NCI-H446 (cell line): ENCODE data around the gene OR2V2.
"Not testable (repeated sequence)": the region's sequence is repeated elsewhere in the genome, so short reads cannot be mapped to it uniquely, and the experiment has no call there.

Experiments used
- DNase-seq, 2 experiments: peaks; one replicate each; lab custom pipeline; 2025; lab: John Stamatoyannopoulos, UW

The OR2V2 gene

DNA sequence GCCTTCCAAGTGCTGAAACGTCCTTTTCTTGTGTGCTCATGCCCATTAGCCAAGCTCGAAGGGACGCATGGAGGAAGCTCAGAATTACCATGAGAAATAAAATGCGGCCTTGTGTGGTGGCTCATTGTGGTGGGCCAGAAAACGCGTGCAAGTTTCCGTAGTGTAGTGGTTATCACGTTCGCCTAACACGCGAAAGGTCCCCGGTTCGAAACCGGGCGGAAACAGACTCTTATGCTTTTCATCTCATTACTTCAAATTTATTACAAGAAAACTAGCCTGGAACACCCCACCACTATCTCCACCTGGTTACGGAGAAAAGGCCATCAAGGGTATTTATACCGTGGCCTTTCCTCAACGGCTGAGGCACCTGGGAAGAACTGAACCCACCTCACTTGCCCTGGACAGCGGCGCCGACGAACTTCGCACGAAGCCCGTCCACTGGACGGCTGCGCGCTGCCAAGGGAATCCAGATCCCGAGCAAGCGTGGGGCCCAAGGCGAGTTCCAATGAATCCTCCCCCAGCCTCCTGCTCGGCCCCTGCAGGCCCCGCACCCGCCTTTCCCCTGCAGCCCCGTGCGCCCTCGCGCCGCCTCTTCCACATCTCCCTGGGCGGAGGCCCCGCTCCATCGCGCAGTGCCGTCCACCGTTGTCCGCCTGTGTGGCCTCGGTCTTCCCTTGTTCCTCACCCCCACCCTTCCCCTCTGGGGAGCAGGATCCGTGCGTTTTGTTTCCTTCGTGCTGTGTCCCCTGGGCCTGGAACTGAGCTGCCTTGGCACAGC lies 22.3 kb downstream of the OR2V2 start:
- peak; percentile 22 to 70 for DNase-seq

DNA sequence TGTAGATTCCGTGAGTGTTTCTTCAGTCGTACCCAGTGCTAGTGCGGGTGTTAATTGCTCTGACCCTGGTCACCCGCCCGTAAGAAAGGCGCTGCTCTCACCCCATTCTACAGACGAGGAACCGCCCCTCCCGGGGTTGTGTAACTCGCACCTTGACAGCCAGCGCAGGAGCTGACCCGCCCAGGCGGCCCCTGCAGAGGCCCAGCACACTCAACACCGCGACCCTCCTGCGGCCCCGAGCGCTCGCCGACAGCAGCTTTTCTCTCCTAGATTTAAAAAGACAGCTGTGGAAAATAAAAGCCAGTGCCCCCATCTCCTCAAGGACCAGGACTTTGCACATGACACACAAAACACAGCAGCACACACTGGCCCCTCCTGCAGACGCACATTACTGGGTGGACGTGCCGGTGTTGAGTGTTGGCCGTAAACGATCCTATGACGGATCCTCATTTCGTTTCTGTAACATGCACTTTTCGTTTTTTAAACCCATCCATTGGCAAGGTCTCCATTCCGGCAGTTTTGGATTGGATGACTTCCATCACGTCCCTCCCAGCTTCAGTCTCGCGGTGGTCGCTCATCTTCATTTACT lies 22.9 kb downstream of the OR2V2 start:
- DNase-seq, result no peak

DNA sequence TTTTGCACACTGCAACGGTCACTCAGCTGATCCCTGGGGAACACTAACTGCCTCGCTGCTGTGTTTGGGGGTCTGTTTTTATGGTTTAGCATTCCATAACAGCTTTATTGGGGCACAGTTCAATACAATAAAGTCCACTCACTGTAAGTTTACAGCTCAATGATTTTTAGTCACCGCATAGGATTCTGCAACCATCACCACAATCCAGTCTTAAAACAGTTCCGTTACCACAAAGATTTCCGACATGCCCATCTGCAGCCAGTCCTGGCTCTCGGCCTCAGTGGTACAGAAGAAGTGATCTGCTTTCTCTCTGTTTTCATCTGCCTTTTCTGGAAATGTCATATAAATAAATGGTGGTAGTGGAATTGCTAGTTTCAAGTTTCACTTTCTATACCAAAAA lies 23.6 kb downstream of the OR2V2 start:
- DNase-seq, result no peak

DNA sequence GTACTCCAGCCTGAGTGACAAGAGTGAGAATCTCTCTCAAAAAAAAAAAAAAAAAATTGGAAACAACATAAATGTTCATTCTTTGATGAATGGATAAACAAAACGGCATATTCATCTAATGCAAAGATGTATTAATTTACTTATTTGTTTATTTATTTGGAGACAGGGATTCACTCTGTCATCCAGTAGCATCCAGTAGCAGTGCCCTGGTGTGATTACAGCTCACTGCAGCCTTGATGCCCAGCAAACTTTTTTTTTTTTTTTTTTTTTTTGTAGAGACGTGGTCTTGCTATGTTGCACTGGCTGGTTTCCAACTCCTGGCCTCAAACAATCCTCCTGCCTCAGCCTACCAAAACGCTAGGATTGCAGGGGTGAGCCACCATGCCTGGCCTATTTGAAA lies 24.4 kb downstream of the OR2V2 start:
- peak in 1 of 2 experiments; percentile 30 for DNase-seq

DNA sequence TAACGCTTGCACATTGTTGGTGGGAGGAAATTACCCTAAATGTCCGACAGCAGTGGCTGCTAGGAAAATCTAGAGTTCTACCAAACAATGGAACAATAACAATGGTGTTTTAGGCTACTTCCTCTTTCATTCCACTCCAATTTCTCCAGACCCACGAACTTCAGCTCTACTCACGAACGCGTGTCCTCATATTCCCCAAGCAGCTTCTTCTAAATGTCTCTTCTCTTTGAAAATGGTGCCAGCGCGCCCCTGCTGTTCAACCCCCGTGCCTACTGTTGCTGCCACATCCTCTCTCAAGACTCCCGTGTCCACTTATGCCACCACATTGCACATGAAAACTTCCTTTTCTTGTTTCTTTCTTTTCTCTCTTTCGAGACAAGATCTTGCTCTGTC lies 25.6 kb downstream of the OR2V2 start:
- no peak for DNase-seq

DNA sequence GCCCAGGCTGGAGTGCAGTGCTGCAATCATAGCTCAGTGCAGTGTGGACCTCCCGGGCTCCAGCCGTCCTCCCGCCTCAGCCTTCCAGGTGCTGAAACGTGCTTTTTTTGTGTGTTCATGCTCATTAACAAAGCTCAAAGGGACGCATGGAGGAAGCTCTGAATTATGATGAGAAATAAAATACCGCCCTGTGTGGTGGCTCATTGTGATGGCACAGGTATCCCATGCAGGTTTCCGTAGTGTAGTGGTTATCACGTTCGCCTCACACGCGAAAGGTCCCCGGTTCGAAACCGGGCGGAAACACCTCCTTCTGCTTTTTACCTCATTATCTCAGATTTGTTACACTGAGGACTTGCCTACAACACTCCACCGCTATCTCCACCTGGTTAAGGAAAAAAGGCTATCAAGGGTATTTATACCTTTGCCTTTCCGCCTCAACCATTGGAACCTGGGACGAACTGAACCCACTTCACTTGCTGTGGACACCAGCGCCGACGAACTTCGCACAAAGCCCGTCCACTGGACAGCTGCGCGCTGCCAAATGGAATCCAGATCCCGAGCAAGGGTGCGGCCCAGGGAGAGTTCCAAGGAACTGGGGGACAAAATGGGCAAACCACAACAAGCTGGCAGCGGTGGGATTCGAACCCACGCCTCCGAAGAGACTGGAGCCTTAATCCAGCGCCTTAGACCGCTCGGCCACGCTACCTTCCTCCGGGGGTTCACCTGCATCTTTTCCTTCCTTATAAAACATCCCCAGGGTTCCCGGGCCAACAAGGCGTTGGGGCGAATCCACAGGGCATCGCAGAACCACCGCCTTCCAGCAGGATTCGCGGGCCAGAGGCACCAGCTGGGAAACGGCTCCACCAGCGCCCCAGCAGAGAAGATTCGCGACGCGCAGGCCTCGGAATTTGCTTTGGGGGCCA lies 26.3 kb downstream of the OR2V2 start:
- no peak for DNase-seq

DNA sequence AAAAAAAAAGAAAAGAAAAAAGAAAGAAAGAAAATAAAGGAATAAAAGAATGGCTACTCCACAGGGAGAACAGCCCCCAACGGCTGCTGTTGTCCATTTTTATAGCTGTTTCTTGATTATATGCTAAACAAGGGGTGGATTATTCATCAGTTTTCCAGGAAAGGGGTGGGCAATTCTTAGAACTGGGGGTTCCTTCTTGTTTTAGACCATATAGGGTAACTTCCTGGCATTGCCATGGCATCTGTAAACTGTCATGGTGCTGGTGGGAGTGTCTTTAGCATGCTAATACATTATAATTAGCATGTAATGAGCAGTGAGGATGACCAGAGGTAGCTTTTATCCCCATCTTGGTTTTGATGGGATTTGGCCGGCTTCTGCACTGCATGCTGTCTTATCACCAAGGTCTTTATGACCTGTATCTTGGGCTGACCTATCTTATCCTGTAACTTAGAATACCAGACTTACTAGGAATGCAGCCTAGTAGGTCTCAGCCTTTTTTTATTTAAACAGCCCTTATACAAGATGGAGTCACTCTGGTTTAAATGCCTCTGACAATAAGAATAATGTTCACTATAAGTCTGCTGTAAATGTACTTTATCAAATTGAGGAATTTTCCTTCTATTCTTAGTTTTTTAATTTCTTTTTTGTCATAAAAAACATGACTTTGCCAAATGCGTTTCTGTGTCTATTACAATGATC lies 29.0 kb downstream of the OR2V2 start:
- no peak for DNase-seq

DNA sequence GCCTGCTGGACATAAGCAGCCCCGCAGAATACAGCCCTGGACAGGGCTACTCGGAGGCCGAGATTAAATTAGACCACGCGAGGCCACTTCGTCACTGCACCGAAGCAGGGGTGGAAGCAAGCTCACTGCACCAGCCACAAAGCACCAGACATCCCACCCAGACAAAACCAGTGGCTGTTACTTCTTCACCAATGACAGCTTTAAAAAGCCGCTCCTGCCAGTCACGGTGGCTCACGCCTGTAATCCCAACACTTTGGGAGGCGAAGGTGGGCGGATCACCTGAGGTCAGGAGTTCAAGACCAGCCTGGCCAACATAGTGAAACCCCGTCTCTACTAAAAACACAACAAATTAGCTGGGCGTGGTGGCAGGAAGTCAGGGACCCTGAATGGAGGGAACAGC lies 30.2 kb downstream of the OR2V2 start:
- not testable (repeated sequence) for DNase-seq

DNA sequence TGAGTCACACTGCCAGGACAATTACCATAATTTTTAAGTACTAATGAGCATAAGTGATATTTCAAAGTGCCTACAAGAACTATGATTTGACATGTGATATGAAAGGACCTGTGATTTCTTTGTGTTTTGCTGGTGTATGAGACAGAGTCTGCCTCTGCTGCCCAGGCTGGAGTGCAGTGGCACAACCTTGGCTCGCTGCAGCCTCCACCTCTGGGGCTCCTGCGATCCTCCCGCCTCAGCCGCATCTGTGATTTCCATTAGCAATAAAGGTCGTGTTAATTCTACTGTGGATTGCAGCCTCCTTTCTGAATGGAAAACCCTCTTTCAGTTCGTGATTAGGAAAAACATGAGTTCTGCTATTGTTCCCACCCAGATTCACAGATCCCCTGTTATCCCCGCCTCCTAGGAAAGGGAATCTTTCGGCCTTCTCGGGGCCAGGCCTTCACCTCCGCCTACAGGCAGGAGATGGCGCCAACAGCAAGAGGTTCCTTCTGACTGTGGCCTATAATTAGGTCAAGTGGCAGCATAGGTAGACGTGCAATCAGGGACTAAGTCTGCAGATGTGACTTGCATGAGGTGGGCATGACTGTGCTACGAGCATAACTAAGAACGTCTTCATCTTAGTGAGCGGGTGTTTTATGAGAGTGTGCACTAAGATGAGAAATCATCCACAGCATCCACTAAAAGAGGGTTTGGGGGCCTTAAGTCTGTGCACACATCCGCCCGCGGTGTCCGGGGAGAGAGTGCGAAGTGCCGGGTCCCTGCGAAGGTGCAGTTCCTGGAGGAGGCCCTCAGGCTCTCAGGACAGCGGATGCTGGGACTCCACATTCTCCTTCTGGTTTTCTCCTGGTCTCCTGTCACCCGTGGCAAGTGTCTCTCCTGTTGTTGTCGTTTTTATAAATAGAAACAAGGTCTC lies 34.5 kb downstream of the OR2V2 start:
- DNase-seq, result no peak

DNA sequence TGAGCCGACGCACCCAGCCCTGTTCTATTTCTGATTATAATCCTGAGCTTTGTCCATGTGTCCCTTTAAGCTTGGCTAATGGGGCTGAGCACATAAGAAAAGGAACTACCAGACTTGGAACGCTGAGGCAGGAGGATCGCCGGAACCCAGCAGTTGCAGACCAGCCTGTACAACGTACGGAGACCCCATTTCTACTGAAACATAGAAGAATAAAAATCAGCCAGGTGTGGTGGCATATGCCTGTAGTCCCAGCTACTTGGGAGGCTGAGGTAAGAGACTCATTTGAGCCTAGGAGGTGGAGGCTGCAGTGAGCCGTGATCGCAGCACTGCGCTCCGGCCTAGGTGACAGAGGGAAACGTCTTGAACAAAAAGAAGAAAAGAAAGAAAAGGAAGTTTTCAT lies 35.3 kb downstream of the OR2V2 start:
- no peak for DNase-seq

DNA sequence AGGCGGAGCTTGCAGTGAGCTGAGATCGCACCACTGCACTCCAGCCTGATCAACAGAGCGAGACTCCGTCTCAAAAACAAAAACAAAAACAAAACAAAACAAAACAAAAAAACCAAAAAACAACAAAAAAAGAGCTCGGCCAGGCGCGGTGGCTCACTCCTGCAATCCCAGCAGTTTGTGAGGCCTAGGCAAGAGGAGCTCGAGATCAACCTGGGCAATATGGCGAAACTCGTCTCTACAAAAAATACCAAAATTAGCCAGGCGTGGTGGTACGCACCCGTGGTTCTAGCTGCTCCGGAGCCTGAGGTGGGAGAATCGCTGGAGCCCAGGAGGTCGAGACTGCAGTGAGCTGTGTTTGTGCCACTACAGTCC lies 37.4 kb downstream of the OR2V2 start:
- no peak for DNase-seq

DNA sequence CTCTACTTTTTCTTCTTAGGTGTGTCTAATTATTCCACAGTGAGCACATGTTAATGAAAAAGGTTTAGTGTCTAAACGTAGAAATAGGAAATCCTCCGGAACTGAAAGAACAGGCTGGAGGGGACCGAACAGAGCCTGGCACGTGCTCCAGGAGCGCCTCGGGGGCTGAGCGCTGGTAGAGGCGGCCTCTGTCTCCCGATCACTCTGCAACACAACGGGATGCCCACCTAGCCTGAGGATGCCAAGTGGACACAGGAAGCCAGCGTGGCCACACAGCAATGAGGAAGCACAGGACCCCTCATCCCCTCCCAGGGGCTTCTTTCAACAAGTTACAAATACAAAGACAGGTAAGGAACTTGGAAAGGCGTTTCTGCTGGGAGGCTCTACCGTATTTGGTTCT lies 38.2 kb downstream of the OR2V2 start:
- no peak for DNase-seq

DNA sequence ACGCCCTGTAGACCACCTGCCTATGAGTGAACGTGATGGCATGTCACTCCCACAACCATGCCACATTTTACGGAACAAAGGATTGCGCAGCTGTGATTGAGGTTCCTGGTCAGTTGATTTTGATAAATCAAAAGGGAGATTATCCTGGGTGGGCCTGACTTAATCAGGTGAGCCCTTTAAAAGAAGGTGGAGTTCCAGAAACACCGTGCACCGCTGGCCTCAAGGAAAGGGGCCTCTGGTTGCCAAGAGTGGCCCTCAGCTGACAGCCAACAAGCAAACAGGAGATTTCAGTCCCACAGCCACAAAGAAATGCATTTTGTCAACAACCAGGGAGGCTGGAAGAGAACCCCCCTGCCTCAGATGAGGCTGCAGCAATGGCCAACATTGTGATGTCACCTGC lies 38.6 kb downstream of the OR2V2 start:
- no peak for DNase-seq

DNA sequence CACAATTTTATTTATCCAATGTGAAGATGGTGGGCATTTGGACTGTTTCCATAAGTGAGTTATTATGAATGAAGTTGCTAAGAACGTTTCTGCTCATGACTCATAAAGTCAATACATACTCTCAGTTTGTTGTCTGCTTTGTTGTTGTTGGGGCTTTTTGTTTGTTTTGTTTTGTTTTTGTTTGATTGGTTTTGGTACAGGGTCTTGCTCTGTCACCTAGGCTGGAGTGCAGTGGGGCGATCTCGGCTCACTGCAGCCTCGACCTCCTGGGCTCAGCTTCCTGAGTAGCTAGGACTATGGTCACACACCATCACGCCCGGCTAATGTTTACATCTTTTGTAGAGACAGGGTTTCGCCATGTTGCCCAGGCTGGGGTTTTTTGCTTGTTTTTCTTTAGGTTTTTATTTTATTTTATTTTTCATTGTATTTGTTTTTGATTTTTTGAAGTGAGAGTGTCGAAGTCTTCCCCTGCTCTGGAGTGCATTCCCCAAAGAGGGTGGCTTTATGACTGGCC lies 39.7 kb downstream of the OR2V2 start:
- DNase-seq, result no peak

DNA sequence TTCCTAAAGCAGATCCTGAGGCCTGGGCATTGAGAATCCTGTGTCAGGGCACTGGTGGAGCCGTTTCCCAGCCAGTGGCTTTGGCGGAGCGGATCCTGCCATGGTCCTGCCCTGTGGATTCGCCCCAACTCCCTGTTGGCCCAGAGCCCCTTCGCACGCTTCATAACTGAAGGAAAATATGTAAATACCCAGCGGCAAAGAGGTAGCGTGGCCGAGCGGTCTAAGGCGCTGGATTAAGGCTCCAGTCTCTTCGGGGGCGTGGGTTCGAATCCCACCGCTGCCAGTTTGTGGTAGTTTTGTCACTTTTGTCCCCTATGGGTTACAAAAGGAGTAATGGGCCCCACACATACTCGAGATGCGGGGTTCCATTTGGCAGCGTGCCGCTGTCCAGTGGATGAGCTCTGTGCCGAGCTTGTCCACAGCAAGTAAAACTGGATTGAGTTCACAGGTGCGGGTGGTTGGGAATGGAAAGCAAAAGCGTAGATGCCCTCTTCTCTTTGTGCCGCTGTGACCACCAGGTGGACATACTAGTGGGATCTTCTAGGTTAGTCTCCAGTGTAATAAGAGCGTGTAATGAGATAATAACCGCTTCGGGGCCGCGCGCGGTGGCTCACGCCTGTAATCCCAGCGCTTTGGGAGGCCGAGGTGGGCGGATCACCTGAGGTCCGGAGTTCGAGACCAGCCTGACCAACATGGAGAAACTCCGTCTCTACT lies 40.3 kb downstream of the OR2V2 start:
- no peak for DNase-seq

DNA sequence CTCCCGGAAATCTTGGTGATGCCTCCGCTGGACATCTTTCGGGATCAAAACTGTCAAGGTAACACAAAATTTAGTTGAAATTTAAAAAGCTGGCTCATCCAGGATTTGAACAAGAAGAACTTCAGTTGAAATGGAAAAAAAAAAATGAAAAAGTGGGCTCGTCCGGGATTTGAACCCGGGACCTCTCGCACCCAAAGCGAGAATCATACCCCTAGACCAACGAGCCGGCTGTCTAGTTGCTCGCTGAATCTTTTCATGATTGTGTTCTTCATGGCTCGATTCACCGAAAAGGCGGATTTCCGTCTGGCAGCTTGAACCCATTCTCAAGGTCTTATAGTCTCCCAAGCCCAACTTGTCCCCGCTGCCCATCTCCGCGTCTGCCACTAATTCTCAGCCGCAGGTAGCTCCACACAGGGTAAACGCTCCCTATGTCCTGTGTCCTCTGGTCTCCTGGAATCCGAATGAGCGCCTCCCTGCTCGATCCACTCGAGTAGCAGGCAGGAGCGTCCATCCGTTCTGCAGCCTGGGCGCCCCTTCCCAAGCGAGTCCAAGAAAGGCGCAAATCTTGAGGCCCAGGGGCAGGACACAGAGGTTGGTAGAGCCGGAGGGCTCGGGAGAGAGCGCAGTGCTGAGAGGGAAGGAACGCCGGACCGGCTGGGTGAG lies 41.4 kb downstream of the OR2V2 start:
- DNase-seq, result no peak

DNA sequence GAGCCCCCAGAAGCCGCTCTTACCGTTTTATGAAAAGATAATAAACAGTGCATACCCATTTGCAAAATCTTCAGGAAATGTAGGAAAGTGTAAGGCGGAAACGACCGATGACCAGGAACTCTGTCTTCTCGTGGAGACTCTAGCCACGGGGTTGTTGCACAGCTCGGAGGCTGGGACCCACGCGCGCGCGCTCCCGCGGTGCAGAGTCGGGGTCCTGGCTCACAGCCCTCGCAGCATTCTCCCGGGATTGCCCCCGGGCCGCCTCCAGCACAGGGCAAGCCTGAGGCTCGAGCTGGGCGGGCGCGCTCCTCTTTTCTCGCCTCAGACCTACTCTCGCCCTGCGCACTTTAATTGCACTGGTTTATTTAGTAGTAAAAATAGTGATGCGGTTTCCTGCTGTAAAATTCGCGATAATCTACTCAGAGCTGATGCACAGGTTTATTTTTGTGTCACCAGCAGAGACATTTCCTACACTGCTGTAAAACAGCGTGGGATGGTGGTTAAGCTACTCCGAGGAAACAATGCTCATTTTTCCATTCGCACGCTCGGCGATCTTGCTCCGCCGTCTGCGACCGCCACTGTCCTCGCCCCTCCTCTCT lies 42.1 kb downstream of the OR2V2 start:
- DNase-seq, result no peak

DNA sequence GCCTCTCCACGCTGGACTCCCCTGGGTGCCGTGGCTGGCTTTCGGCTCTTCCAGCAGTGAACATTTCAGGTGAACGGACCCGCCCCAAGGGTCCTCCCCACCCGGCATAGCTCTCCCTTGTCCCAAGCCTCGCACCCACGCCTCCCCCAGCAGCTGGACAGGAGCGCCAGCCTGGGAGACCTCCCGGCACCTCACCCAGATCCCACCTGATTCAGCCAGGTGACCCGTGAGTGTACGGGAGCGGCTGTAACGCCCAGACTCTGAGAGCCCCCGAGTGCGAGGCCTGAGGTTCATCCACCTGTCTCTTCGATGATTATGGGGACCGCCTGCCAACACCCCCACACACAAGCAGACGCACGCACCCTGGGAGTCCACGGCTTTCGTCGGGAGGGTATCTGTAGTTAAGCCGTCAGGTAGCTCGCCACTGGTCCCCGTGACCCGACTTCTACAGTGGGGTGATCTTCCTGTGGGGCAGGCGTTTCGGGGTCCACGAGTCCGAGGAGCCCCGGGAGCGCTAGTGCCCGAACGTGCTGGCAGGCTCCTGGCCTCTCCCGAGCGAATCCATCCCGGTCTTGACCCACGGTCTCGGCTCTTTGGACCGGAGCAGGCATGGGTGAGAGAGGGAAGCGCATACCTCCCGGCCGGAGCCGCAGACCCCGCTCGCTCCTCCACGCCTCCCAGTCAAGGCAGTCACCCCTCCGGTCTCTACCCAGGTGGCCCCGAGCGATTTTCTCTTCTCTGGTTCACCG lies 42.8 kb downstream of the OR2V2 start:
- DNase-seq, result no peak
